DMS 273 (cell line): ENCODE data around the gene SPRYD7.
"Not testable (repeated sequence)": the region's sequence is repeated elsewhere in the genome, so short reads cannot be mapped to it uniquely, and the experiment has no call there.

ENCODE experiments used
- DNase-seq: peaks from one replicate; lab custom pipeline; 2025; ENCODE audit not compliant: unreplicated experiment; lab: John Stamatoyannopoulos, UW

The SPRYD7 gene

DNA sequence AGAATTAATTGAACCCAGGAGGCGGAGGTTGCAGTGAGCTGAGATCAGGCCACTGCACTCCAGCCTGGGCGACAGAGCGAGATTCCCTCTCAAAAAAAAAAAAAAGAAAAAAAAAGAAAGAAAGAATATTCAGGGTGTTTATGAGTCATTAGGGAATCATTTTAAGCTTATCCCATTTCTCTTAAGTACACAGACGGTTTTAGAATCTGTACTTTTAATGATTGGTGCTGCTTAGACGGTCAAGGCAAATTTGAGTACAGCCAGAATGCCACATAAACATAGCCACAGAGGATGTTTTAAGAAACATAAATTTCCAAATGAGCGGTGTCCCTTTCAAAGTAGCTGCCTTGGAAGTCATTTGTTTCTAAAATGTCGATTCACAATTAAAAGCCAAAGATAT lies 2.6 kb downstream of the SPRYD7 start:
- DNase-seq, result no peak

DNA sequence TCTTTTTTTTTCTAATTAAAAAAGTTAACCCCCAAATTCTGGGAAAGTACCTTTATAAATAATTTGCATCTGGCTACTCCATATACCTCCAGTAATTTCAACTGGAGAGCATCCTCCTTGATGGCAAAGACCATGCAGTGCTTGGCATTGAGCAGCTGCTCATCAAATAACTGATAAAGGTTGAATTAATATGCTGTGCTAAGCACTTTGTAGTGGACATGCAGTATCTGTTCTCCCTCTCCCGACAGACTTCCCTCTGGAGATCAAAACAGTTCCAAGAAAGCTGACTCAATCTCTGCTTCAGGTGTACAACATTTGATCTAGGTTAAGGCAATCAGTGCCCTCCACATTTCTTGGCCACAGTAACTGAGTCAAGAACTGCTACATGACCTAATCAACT lies 3.3 kb downstream of the SPRYD7 start:
- no peak for DNase-seq

DNA sequence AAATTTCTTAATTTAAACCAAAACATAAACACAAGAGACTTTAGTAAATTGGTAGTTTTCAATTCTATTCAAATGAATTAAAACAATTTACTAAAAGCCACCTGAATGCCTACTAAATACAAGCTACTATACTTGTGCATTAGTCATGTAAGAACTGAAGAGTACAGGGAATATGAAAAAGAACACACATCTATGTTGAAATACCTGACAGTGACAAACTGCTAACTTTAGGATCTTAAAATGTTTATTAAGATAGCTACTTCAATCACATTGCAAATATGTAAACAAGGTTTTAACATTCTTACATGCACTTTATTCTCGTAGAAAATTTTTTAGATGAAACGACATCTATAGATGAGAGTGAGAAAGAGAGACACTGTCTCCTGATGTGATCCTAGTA lies 4.1 kb downstream of the SPRYD7 start:
- no peak for DNase-seq

DNA sequence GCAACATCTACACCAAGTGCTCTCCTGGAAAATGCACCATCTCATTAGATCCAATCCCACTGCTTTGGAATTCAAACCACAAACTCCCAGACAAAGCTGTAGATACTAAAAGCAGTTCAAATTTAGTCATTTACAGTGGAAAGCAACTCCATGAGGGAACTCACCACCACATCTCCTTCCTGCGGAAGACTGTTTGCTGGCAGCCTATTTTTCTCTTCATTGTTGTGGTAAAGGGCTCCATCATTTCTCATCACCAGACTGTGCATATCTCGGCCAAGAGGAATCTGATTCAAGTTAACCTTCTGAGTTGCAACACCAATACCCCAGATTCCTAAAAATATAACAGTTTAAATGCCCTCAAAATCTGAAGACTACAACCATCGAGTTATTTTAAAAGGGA lies 8.4 kb downstream of the SPRYD7 start:
- no peak for DNase-seq

DNA sequence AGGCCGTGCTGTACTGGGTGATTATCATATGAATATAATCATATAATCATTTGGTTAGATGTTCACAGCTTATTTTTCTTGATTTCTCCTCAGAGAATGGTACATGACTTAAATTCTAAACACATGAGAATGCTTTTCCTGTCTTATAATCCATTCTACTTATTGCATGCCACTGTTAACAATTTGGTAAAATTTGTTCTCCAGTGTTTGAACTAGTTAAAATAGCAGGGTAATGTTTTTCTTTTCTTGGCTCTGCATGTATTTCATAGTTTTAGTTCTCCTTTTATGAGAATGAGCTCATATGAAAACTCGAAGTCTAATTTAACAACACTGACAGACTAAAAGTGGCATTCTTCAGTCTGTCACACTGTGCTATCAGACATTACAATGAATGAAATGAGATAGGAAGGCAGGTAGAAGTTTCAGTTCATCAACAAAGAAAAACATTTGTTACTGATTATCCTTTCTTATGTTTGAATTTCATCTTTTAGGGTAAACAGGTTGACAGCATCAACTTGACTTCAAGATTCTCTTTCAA lies 10.2 kb downstream of the SPRYD7 start:
- no peak for DNase-seq

DNA sequence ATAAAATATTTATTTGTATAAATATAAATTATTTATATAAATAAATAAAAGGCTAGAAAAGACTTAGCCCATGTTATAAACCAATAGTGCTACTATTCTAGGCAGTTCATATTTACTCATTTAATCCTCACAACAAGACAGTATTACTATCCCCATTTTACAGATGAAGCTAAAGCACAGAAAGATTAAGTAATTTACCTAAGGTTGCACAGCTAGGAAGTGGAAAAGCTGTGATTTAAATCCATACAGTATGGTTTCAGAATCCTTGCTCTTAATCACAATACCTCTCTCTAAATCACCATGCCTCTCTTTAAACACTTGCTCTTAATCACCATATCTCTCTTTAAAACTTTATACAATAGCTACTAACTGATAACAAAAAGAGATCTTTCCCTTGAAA lies 13.8 kb downstream of the SPRYD7 start:
- no peak for DNase-seq

DNA sequence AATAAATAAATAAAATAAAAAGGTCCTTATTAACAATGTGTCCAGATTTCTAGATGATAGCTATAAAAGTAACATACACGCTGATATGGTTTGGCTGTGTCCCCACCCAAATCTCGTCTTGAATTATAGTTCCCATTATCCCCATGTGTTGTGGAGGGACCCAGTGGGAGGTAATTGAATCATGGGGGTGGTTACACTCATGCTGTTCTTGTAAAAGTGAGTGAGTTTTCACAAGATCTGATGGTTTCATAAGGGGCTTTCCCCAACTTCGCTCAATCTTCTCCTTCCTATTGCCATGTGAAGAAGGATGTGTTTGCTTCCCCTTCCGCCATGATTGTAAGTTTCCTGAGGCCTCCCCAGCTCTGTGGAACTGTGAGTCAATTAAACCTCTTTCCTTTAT lies 15.2 kb downstream of the SPRYD7 start:
- DNase-seq, result not testable (repeated sequence)

DNA sequence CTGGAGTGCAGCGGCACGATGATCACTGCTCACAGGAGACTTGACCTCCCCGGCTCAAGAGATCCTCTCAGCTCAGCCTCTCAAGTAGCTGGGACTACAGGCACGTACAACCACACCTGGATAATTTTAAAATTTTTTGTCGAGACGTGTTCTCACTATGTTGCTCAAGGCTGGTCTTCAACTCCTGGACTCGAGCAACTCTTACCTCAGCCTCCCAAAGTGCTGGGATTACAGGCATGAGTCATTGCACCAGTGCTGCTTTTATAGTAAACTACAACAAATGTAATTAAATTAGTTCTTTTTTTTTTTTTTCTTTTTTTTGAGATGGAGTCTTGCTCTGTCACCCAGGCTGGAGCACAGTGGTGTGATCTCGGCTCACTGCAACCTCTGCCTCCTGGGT lies 18.0 kb downstream of the SPRYD7 start:
- not testable (repeated sequence) for DNase-seq

DNA sequence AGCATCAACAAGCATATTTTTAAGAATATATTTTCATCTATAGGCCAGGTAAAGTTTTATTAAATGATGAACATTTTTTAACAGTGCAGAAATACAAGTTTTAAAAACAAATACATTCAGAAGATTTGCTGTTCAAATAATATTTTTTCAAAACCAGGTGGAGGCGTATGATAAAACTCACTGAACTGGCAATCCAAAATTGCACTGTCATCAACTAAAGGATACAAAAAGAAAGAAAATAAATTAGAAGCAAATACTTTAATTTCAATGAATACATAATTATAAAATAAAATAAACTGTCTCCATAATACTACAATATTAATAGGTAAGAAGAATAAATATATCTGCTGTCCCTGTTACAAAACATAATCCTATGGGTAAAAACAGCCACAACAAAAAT lies 21.2 kb downstream of the SPRYD7 start:
- DNase-seq, result no peak

DNA sequence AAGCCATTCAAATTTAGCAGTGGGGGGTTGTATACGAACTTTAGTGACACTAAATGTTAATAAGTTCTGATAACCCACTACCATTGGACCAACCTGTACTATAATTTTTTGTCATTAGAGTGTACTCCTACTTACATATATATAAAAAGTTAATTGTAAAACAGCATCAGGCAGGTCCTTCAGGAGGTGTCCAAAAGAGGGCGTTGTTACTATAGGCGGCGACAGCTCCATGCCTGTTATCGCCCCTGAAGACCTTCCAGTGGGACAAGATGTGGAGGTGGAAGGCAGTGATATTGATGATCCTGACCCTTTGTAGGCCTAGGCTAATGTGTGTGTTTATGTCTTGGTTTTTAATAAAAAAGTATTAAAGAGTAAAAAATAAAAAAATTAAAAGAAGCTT lies 27.5 kb downstream of the SPRYD7 start:
- DNase-seq, result peak; percentile 1

DNA sequence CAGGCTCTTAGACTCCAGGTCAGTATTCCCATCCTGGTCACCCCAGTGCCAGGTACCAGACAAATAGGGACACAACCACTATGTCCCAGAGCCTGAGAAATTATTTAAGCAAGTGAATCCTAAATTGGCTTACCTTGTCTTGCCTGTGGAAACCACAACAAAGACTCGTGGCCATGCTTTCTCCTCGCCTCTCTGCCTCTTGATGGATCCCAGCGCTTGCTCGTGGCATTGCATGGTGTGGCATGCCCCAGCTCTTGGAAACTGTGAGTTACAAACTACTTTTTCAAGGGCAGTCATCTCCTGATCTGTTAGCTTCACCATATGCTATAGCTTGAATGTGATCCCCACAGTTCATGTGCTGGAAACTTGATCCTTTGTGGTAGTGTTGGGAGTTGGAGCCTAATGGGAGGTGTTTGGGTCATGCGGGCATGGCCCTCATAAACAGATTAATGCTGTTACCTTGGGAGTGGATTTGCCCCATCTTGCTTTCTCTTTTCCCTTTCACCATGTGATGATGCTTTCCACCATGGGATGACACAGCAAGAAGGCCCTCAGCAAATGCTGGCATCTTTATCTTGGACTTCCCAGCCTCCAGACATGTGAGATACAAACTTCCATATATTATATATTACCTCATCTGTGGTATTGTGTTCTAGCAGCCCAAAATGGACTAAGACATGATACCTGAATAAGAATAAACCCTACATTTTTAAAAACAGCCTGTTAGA lies 31.2 kb downstream of the SPRYD7 start:
- peak; percentile 15 for DNase-seq

DNA sequence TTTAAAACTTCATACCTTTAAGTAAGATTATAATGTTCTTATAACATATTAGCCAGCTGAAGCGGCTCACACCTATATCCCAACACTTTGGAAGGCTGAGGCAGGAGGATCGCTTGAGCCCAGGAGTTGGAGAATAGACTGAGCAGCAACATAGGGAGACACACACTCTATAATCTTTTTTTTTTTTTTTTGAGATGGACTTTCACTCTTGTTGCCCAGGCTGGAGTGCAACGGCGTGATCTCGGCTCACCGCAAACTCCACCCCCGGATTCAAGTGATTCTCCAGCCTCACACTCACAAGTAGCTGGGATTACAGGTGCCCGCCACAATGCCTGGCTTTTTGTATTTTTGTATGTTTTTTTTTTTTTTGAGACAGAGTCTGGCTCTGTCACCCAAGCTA lies 37.3 kb downstream of the SPRYD7 start:
- no peak for DNase-seq

DNA sequence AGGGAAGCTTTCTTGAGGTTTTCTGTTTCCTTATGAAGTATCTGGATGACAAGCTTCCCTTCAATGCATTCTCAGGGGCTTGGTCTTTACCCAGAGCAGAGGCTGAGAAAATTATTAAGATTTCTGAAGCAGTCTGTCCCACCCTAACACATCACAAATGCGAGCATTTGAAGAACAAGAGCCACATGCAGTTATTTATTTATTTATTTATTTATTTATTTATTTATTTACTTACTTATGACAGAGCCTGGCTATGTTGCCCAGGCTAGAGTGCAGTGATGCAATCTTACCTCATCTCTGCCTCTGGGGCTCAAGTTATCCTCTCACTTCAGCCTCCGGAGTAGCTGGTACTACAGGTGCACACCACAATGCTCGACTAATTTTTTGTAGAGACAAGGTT lies 38.4 kb downstream of the SPRYD7 start:
- DNase-seq, result no peak

DNA sequence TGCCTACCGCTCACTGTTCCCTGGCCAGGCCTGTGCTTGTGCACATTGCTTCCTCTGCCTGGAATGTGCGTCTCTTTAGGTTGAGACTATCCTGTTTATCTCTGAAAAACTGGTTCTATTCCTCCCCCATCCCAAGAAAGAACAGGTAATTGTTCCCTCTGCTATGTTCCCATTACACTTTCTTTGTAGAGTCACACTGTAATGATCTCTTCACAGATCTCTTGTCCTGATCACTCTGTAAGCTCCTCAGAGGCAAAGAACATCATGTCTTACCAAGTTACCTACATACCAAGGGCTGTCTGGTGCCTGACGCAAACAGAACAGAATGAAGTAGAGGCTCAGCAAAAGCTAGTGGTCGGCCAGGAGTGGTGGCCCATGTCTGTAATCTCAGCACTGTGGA lies 40.3 kb downstream of the SPRYD7 start:
- DNase-seq, result no peak

DNA sequence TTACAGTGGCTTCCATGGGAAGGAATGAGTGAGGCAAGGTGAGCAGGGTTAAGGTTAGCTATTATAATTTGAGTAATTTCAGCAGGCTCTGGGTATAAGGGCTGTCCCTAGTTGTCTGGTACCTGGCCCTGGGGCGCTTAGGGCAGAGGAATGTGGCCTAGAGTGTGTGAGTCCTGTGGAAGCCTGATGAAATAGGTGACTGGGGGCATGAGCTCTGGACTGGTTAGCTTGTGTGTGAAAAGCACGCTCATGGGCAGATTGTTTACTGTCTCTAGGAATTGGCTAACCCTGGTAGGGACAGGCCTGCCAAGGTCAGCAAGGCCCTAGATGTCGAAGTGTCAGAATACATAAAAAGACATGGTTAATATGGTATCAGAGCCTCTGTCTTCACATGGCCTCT lies 42.5 kb downstream of the SPRYD7 start:
- DNase-seq, result no peak

DNA sequence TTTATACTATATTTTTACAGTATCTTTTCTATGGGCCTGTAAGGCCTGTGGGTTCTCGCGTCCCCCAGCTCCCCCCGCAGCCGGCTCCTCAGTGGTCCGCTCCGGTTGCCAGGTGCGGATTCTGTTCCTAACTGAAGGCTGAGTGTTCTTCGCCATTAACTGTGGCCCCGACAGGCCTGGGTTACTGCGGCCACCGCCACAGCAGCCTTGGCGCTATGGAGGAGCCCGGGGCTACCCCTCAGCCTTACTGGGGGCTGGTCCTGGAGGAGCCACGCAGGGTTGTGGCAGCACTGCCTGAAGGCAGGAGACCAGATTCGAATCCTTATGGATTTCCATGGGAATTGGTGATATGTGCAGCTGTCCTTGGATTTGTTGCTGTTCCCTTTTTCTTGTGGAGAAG lies 45.8 kb downstream of the SPRYD7 start:
- DNase-seq, result no peak

DNA sequence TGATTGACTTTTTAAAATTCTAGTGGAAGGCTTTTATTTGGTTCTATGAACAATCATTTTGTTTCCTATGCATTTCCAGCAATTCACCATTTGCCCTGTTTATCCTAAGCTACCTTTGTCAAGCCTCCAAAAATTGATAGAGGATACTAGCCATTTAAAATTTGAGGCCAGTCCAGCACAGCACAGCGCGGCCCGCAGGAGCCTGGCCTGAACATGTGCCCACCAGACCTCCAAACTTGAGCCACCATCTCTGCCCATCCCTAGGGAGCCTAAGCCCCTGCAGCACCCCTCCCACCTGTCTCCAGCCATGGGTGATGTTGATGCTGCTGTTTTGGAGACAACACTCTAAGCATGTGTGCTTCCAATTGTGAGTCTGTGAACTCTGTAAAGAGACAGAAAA lies 57.5 kb downstream of the SPRYD7 start:
- DNase-seq, result no peak

DNA sequence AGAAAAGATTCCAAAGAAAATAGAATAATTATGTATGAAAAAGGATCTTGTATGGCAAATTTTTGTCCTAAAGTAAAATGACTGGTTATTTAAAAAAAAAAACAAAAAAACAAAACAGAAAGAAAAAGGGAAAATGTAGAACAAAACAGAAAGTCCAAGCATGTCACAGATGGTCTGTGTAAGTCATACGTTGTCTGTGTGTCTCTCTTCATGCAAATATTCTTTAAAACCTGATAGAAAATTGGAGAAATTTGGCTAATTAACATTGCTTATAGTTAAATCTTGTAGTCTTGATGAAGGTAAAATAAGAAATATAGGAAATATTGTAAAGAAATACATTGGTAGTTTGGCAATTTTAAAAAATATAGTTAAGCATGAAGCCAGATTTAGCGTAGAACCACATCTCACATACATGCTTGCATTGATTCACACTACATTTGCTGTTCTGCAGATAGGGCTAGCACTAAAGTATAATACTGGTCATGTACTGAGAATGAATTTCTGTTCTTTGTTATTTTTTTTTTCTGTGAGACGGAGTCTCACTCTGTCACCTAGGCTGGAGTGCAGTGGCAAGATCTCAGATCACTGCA lies 58.4 kb downstream of the SPRYD7 start:
- peak; percentile 36 for DNase-seq

DNA sequence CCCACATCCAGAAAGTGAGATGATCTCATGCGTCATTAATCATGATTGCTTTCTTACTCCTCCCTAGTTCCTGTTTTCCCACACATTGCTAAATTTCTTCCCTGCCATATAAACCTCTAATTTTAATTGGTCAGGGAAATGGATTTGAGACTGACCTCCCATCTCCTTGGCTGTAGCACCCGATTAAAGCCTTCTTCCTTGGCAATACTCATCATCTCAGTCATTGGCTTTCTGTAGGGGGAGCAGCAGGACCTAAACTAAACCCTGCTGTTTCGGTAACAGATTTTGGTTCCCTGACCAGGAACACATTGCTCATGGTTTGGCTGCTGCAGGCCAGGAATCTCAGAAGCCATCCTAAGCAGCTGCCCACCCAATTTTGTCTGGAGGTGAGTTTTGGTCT lies 61.7 kb downstream of the SPRYD7 start:
- DNase-seq, result no peak

DNA sequence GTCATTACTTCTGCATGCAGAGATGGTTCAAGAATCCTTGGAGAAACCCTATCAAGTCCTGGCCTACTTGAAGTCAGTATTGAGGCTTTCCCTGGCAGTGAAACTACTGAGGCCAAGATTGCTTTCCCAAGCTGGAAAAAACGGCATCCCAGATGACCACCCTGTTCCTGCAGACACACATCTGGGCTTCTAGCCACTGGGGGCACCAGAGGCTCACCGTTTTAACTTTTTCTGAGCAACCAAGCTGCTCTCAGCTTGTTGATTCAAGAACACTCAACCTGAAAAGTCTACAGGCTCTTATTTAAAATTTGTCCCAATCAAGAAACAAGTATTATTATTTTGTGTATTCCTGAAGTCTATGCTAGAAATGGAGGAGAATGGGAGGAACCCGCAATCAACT lies 66.6 kb downstream of the SPRYD7 start:
- DNase-seq, result peak; percentile 55

DNA sequence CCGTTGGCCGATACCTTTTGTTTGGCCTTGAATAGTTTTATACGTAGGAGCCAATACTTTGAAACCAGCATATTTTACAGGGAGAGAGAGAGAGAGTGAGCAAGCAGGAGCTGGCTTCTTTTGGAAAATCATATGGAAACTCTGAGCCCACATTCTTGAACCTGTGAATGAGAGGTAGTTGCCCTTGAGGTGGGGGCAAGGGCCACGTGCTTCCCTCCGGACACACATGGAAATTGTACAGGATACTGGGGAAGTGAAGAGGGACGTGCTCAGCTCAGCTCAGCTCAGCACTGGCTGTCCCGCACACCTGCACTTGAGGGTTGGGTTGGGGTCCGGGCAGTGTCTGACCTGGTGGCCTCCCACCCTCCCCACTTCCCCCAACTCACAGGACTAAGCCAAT lies 68.3 kb downstream of the SPRYD7 start:
- DNase-seq, result no peak

DNA sequence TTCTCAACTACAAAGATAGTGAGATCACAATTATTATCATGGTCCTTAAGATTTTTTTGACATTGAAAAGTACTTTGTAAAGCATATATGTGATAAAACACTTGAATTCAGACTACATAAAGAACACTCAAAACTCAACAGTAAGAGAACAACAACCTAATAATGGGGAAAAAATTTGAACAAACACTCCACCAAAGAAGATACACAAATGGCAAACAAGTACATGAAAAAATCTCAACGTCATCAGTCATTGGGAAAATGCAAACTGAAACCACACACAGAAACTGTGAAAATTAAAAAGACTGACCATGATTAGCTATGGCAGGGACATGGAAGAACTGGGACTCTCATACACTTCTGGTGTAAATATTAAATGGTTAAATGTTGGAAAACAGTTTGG lies 70.9 kb downstream of the SPRYD7 start:
- DNase-seq, result no peak

DNA sequence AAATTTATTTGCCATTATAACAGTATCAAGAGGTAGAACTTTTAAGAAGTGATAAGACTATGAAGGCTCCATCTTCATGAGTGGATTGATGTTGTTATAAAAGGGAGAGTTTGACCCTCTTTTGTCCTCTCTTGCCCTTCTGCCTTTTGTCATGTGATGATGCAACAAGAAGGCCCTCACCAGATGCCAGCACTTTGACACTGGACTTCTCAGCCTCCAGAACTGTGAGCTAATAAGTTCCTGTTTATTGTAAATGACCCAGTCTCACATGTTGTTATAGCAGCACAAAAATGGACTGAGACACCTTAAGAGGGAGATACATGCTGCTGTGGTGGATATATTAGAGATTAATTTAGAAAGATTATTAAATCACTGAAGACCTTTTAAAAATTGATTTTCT lies 71.6 kb downstream of the SPRYD7 start:
- no peak for DNase-seq
